ENCODE results near the gene TNFRSF13B. TPM values are rescaled to one million over a fixed set of nuclear protein-coding genes. Genes with fewer than 3 reads are reported as not detected.

The TNFRSF13B gene
- total RNA-seq, 1 donor from 2014 or later = not detected

DNA sequence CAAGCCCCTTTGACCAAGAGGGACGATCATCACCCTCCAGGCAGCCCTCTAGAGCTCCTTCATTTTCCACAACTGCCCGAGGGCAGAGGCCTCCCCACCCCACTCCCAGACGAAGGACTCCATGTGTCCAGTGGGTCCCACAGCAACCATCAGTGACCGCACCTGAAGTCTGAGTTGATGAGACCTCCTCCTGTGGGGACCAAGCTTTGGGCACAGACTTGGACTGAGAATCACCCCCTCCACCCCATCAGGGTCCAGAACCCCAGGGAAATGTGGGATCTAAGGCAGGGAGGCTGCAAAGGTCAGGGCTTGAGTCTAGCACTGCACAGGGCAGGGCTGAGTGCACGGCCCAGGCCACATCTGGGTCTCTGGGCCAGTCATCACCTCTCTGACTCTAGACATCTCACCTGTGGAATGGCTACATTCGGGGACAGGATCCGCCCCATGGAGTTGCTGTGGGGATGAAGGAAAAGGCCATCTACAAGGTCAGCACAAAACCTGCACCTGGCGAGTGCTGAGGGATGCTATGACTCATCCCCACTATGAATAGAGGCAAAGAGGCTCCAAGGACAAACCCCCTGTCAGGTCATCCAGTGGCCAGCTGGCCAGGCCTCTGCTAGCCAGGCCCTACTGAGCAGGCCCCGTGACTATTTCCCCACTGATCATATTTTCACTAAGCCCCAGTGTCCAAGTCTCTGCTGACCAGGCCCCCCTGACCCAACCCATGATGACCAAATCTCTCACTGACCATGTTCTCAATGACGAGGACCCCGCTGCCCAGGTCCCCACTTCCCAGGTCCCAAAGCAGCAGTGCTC, 38.4 kb downstream of the TNFRSF13B start:
- DNase-seq (ENCODE audit: missing footprints) (no peak), ATAC-seq (no peak)
- intact Hi-C loops (cut with DNase I) = no loop called here

GRCh38 chr17:16932611-16933010, 39.3 kb downstream of the TNFRSF13B start:
- no peak for ATAC-seq

DNA sequence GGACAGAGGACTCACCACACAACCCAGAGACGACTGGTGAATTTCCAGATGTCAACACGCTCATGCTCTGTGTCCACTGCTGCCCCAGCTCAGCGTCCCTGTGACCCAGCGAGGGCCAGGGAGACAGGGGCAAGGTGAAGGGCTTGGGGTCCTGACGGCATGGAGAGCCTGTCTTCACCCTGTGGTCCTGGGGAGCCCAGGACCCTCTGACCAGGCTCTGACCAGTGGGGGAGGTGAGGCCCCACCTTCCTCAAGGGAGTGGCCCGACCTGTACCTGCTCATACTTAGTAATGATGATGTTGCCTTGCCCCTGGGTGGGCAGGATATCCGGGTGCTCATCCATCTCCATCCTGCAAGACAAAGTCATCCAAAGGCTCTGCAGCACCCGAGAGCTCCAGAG, 39.8 kb downstream of the TNFRSF13B start:
- no peak for ATAC-seq
- intact Hi-C loops (cut with DNase I) = no loop called here
- no peak for DNase-seq (ENCODE audit: missing footprints)

More at GRCh38 chr17:16932611-16933010, 39.3 kb downstream of the TNFRSF13B start:
- no peak for DNase-seq (ENCODE audit: missing footprints)
- intact Hi-C loops (cut with DNase I) = no loop called here

GRCh38 chr17:16931318-16932060, 40.4 kb downstream of the TNFRSF13B start:
- intact Hi-C loops (cut with DNase I) = no loop called here
- ATAC-seq (no peak), DNase-seq (ENCODE audit: missing footprints) (no peak)

GRCh38 chr17:16930571-16931317, 41.2 kb downstream of the TNFRSF13B start:
- DNase-seq (ENCODE audit: missing footprints) (no peak), ATAC-seq (no peak)
- intact Hi-C loops (cut with DNase I) = no loop called here

- DNase-seq (ENCODE audit: missing footprints) (no peak), ATAC-seq (no peak)
- intact Hi-C loops (cut with DNase I) = no loop called here
These were observed 42.0 kb downstream of the TNFRSF13B start for GRCh38 chr17:16929757-16930520.

DNA sequence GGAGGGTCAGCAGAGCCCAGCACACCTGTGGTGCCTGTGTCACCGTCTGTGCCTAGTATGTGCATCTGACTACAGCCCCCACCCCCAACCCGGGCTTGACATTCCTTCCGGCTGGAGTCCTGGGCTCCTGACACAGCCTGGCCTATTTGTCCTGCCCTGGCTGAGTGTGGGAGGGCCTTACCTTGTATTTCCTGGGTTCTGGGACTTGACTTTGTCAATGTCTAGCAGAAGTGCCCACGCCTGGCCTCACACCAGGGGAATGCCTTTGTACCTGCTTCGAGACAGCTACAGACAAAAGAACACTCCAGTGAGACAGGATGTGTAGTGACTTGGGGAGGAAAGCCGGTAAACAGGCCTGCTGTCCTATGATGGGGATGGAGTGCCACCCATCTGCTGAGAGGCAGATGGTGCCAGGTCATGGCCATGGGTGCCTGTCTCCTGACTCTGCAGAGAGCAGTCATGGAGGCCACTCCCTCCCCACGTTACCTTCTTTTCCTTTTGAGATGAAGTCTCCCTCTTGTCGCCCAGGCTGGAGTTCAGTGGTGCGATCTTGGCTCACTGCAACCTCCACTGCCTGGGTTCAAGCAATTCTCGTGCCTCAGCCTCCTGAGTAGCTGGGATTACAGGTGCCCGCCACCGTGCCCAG, 42.8 kb downstream of the TNFRSF13B start:
- intact Hi-C loops (cut with DNase I) = no loop called here
- DNase-seq (ENCODE audit: missing footprints) (no peak), ATAC-seq (no peak)

DNA sequence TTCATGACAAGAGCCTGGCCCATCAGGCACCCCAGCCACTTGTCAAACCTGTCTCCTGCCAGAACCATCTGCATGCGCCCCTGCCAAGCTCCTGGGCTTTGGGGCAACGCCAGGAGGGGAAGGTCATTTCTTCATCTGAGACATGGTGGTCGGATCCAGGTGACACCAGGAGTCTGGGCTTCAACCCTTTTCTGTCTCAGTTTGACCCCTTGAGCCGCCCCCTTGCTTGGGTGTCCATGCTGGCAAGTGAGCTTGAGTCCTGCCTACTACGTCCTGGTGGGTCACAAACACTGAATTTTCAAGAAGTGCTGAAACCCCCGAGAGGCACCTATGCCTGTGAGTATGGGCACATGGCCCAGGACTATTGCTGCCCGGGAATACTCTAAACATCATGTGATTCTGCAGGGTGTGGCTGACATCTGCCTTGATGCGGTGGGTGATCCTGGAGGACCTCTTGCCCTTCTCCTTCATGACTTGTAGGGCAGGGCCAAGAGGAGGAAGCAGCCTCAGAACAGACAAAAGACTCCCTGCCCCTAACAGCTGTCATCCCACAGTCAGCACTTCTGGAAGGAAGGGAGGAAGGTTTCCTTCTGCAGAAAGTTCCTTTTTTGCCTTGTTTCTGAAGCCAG, 43.4 kb downstream of the TNFRSF13B start:
- intact Hi-C loops (cut with DNase I) = no loop called here
- DNase-seq (ENCODE audit: missing footprints) (no peak), ATAC-seq (no peak)

- no peak for ATAC-seq
- DNase-seq (ENCODE audit: missing footprints) = no peak
- intact Hi-C loops (cut with DNase I) = no loop called here
These were observed 44.1 kb downstream of the TNFRSF13B start for GRCh38 chr17:16927641-16928321.

DNA sequence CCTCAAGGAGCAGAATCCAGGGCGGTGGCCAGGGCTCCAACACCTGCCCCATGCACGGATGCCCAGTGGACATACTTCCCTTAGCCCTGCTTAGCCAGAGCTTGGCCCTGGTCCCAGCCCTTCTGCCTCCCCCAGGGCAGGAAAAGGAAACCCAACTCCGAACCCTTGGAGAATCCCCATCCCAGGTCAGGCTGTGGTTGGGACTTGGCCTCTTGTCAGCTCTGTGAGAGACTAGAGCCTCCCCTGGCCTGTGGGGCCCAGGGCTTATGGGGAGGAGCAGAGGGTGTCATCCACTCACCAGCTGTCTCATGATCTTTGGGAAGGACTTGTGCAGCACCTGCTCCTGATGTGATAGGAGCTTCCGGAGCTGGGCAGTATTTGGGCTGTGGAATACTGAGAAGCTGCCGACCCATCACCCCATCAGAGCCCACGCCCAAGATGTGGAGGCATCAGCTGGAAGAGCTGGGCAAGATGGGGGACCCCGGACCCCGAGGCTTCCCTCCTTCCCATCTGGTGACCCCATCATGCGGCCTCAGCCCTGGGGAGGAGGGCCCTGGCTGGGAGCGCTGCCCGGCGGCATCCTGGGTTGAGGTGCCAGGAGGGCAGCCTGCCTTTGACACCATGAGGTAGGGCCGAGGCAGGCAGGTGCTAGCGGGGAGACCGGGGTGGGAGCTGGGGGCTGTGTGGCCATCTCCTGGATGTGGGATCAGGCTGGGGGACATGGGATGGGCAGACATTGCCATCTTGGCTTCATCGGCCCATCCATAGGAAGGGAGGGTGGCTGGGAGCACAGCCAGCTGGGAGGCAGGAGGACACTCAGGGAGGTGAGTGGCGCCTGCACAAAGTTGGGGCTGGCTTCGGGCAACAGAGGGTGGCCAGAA, 45.1 kb downstream of the TNFRSF13B start:
- intact Hi-C loops (cut with DNase I) = no loop called here
- ATAC-seq (no peak), DNase-seq (ENCODE audit: missing footprints) (no peak)

DNA sequence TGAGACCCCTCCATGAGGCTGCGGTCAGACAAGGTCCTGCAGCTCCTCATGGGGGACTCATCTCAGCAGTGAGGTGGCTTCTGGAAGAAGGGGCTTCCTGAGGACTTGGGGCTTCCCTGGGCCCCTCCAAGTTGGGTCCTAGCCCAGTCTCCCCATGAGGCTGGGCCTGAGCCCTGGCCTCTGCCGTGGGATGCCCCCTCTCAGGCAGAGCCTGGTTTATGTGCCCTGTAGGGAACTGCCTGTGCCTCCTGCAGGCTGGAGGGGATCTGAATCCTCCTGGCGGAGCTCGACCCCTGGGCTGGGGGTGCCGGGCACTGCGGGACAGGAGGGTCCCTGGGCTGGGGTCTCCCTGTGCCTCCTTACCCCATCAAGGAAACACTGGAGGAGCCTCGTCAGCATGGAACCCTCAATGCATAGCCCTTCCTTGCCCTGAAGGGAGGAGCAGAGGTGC, 45.8 kb downstream of the TNFRSF13B start:
- intact Hi-C loops (cut with DNase I) = no loop called here
- ATAC-seq = no peak
- DNase-seq (ENCODE audit: missing footprints) = no peak

DNA sequence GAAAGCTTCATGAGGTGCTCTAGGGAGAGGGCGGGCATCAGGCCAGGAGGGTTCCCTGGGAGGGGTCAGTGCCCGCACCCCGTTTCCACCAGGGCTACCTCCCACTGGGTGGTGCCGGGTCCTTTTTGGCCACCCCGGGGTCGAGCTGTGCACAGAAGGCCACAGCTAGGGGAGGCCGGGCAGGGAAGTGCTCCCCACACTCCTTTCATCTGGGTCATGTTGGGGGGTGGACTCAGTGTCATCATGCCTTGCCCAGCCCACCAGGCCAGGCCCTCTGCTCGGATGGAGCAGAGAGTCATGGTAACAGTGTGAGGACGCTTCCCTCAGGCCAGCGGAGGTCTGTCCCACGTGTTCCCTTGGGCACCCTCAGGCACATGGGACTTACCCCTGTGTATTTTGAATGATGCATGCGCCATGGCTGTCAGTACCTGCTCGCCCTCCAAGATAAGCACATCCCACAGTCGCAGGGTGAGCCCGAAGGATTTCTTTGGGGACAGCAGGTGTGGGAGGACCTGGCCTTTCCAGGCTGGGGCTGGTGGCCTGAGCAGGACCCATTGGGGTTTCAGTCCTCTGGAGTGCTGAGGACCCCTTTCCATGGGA, 46.4 kb downstream of the TNFRSF13B start:
- intact Hi-C loops (cut with DNase I) = no loop called here
- ATAC-seq (no peak), DNase-seq (ENCODE audit: missing footprints) (no peak)

- intact Hi-C loops (cut with DNase I) = no loop called here
- ATAC-seq (no peak), DNase-seq (ENCODE audit: missing footprints) (no peak)
These were observed 47.0 kb downstream of the TNFRSF13B start for GRCh38 chr17:16924696-16925440.

GRCh38 chr17:16923904-16924695, 47.8 kb downstream of the TNFRSF13B start:
- no peak for ATAC-seq
- DNase-seq (ENCODE audit: missing footprints) = no peak
- intact Hi-C loops (cut with DNase I) = no loop called here

Measured in Right ventricle myocardium inferior (tissue), 1 donor.